IPS DF 6.9 (cell line): ENCODE data around the gene WDR93.
"Not testable (repeated sequence)": the region's sequence is repeated elsewhere in the genome, so short reads cannot be mapped to it uniquely, and the experiment has no call there.

Experiments
- DNase-seq: peaks from one replicate; pipeline ENCODE4 v3.0.0-alpha.2; 2013; ENCODE audit warnings: low read depth, low spot score
- H3K27ac ChIP-seq: one replicate; pipeline ENCODE4 v1.5.1; 2013; ENCODE audit warnings: low read length, control low read depth
- H3K27me3 ChIP-seq: 2 replicates; pipeline ENCODE4 v1.6.1; 2013; ENCODE audit warnings: mild to moderate bottlenecking, low read length; ENCODE audit not compliant: control insufficient read depth, insufficient read depth
- H3K36me3 ChIP-seq: 2 replicates; pipeline ENCODE4 v1.6.1; 2013; ENCODE audit warnings: low read length; ENCODE audit not compliant: control insufficient read depth, insufficient read depth
- H3K4me1 ChIP-seq: 2 replicates; pipeline ENCODE4 v1.6.1; 2013; ENCODE audit warnings: low read length; ENCODE audit not compliant: control insufficient read depth, insufficient read depth
- H3K4me3 ChIP-seq: 2 replicates; pipeline ENCODE4 v1.5.1; 2013; ENCODE audit warnings: mild to moderate bottlenecking, low read length
- H3K9me3 ChIP-seq: 2 replicates; pipeline ENCODE4 v1.6.1; 2013; ENCODE audit warnings: low read length, inconsistent platforms; ENCODE audit not compliant: control insufficient read depth, insufficient read depth
- WGBS: extraction: QIAGEN DNeasy Blood & Tissue Kit; methylation state at CpG from one replicate; pipeline ENCODE4 v1.1.7; 2013; ENCODE audit warnings: mixed read lengths, missing lambda C conversion rate; ENCODE audit not compliant: insufficient read length, insufficient coverage; 5-methylcytosine and 5-hydroxymethylcytosine counted together

Gene WDR93

GRCh38 chr15:89685995-89686394 lies 4.6 kb upstream of the WDR93 start:
- H3K9me3 ChIP-seq = no peaks in the 10 kb centered on the region
- no peak overlapping the region for H3K27ac ChIP-seq
- DNase-seq = no peak
- no CpG with 5 or more reads among the region's 2 CpGs for WGBS
- H3K36me3 ChIP-seq = no peaks in the 10 kb centered on the region
- H3K4me1 ChIP-seq = no peaks in the 10 kb centered on the region
- H3K4me3 ChIP-seq = no peak overlapping the region
- H3K27me3 ChIP-seq = no peaks in the 10 kb centered on the region

GRCh38 chr15:89686522-89686921 lies 4.1 kb upstream of the WDR93 start:
- H3K36me3 ChIP-seq = no peaks in the 10 kb centered on the region
- no peak overlapping the region for H3K4me3 ChIP-seq
- H3K27ac ChIP-seq = no peak overlapping the region
- H3K9me3 ChIP-seq = no peaks in the 10 kb centered on the region
- no peak for DNase-seq
- H3K27me3 ChIP-seq = no peaks in the 10 kb centered on the region
- H3K4me1 ChIP-seq = no peaks in the 10 kb centered on the region

- H3K4me1 ChIP-seq, H3K27me3 ChIP-seq, DNase-seq, H3K9me3 ChIP-seq, H3K27ac ChIP-seq, H3K36me3 ChIP-seq: not testable (repeated sequence)
- peak overlapping the region; percentile 69; the same call in 1 of the 2 replicates for H3K4me3 ChIP-seq
- WGBS = no CpG with 5 or more reads among the region's 15 CpGs
Measured at GRCh38 chr15:89689930-89690275, 708 bp upstream of the WDR93 start.

GRCh38 chr15:89693091-89693490 lies 2.5 kb downstream of the WDR93 start:
- Histone ChIP-seq H3K36me3 (no peaks in the 10 kb centered on the region), H3K4me1 (no peaks in the 10 kb centered on the region), H3K27ac (no peak overlapping the region), H3K9me3 (no peaks in the 10 kb centered on the region), H3K27me3 (no peaks in the 10 kb centered on the region), H3K4me3 (no peak overlapping the region)
- WGBS = no CpG with 5 or more reads among the region's 2 CpGs
- no peak for DNase-seq

- no CpG with 5 or more reads among the region's 1 CpG for WGBS
- Histone ChIP-seq H3K36me3 (no peaks in the 10 kb centered on the region), H3K4me3 (no peak overlapping the region), H3K9me3 (no peaks in the 10 kb centered on the region), H3K27me3 (no peaks in the 10 kb centered on the region), H3K27ac (no peak overlapping the region), H3K4me1 (no peaks in the 10 kb centered on the region)
- no peak for DNase-seq
Measured at GRCh38 chr15:89693696-89694095, 3.1 kb downstream of the WDR93 start.

GRCh38 chr15:89695198-89695597 lies 4.6 kb downstream of the WDR93 start:
- Histone ChIP-seq H3K4me1 (no peaks in the 10 kb centered on the region), H3K9me3 (no peaks in the 10 kb centered on the region), H3K4me3 (no peak overlapping the region), H3K36me3 (no peaks in the 10 kb centered on the region), H3K27me3 (no peaks in the 10 kb centered on the region), H3K27ac (no peak overlapping the region)
- no peak for DNase-seq
- WGBS = no CpG with 5 or more reads among the region's 1 CpG

- no peak for DNase-seq
- H3K27ac ChIP-seq = no peak overlapping the region
- H3K4me1 ChIP-seq = no peaks in the 10 kb centered on the region
- no peaks in the 10 kb centered on the region for H3K27me3 ChIP-seq
- no peaks in the 10 kb centered on the region for H3K36me3 ChIP-seq
- no peak overlapping the region for H3K4me3 ChIP-seq
- no peaks in the 10 kb centered on the region for H3K9me3 ChIP-seq
Measured at GRCh38 chr15:89704411-89704810, 13.8 kb downstream of the WDR93 start.

- H3K27me3 ChIP-seq = no peaks in the 10 kb centered on the region
- no peaks in the 10 kb centered on the region for H3K9me3 ChIP-seq
- H3K4me3 ChIP-seq = no peak overlapping the region
- no CpG with 5 or more reads among the region's 1 CpG for WGBS
- no peaks in the 10 kb centered on the region for H3K36me3 ChIP-seq
- no peak overlapping the region for H3K27ac ChIP-seq
- DNase-seq = no peak
- H3K4me1 ChIP-seq = no peaks in the 10 kb centered on the region
Measured at GRCh38 chr15:89707577-89707976, 17.0 kb downstream of the WDR93 start.

- no peak for DNase-seq
- WGBS = no CpG with 5 or more reads among the region's 2 CpGs
- Histone ChIP-seq H3K9me3 (no peaks in the 10 kb centered on the region), H3K4me1 (no peaks in the 10 kb centered on the region), H3K27ac (no peak overlapping the region), H3K36me3 (no peaks in the 10 kb centered on the region), H3K4me3 (no peak overlapping the region), H3K27me3 (no peaks in the 10 kb centered on the region)
Measured at GRCh38 chr15:89714775-89715174, 24.2 kb downstream of the WDR93 start.

- H3K9me3 ChIP-seq = no peaks in the 10 kb centered on the region; the same call in 1 of the 2 replicates
- WGBS = no CpG with 5 or more reads among the region's 3 CpGs
- no peak for DNase-seq
- no peak overlapping the region for H3K4me3 ChIP-seq
- no peaks in the 10 kb centered on the region for H3K27me3 ChIP-seq
- no peaks in the 10 kb centered on the region for H3K36me3 ChIP-seq
- H3K27ac ChIP-seq = no peak overlapping the region
- H3K4me1 ChIP-seq = no peaks in the 10 kb centered on the region
Measured at GRCh38 chr15:89723031-89723430, 32.4 kb downstream of the WDR93 start.

- Histone ChIP-seq H3K4me3 (no peak overlapping the region), H3K27ac (no peak overlapping the region)
- WGBS = no CpG with 5 or more reads among the region's 1 CpG
Measured at GRCh38 chr15:89724621-89725020, 34.0 kb downstream of the WDR93 start.

More at GRCh38 chr15:89724621-89725020, 34.0 kb downstream of the WDR93 start:
- Histone ChIP-seq H3K36me3 (no peaks in the 10 kb centered on the region), H3K4me1 (no peaks in the 10 kb centered on the region), H3K27me3 (no peaks in the 10 kb centered on the region), H3K9me3 (no peaks in the 10 kb centered on the region; the same call in 1 of the 2 replicates)
- no peak for DNase-seq
